HepG2 (cell line): ENCODE measurements around the gene ST3GAL2. TPM values are rescaled to one million over a fixed set of nuclear protein-coding genes. Genes with fewer than 3 reads are reported as not detected.

ENCODE experiments used
- ATAC-seq: fragments of 200-7000 bp; cut with Tn5 transposase; 3 replicates; pipeline ENCODE4 v1.9.1; 2020; ENCODE audit warnings: mild to moderate bottlenecking, moderate library complexity
- BruUV-seq: library from RNA; stranded (reverse); fragments of 400-500 nt; replicated peaks from 2 replicates; lab custom pipeline; 2021; lab: Mats Ljungman, UMichigan
- CTCF ChIA-PET: fragments of 300-600 bp; formaldehyde crosslinking; extraction: SDS; loops from one replicate; lab custom pipeline; 2021; ENCODE audit warnings: low total read pairs, inconsistent platforms, low intra/inter-chr PET ratio; lab: Yijun Ruan, JAX
- POLR2A ChIA-PET: fragments of 350-600 bp; sonication (Branson Sonifier 250); formaldehyde crosslinking; loops from one replicate; lab custom pipeline; 2020; ENCODE audit warnings: antibody characterized with exemption, inconsistent platforms; lab: Yijun Ruan, JAX
- DNase-seq: peaks from one replicate; pipeline ENCODE4 v3.0.0-alpha.2; 2015; ENCODE audit warnings: low spot score
- FAIRE-seq: peaks from 3 replicates; lab custom pipeline; 2011; peaks lifted over from hg19 to GRCh38; lab: Jason Lieb, UNC
- H2AFZ ChIP-seq: one replicate; pipeline ENCODE4 v1.6.1; 2011; ENCODE audit warnings: low read length, inconsistent platforms
- H3K27ac ChIP-seq: fragments of 300-600 bp; 3 replicates; pipeline ENCODE4 v1.8.0; 2011; ENCODE audit warnings: mixed run types, mild to moderate bottlenecking, mixed read lengths, low read length, inconsistent platforms; ENCODE audit not compliant: insufficient read depth; ENCODE audit errors: extremely low read length
- H3K27me3 ChIP-seq, 2 experiments: fragments of 200-600 bp in 1 of 2; 2 replicates in 1 of 2; 3 replicates in 1 of 2; pipeline versions ENCODE4 v1.6.0 to v1.8.0; 2011; ENCODE audit warnings: low read length in 2 of 2, mild to moderate bottlenecking in 2 of 2, moderate library complexity in 2 of 2, inconsistent platforms in 1 of 2; ENCODE audit not compliant: insufficient read depth in 2 of 2, control insufficient read depth in 1 of 2
- H3K36me3 ChIP-seq, 2 experiments: fragments of 200-600 bp in 1 of 2; replicated peaks in 1 of 2; 2 replicates in 1 of 2; 3 replicates in 1 of 2; pipeline versions ENCODE4 v1.5.1 to v1.8.0; 2011; ENCODE audit warnings: low read length in 2 of 2, inconsistent platforms in 1 of 2; ENCODE audit not compliant: insufficient read depth in 2 of 2, control insufficient read depth in 1 of 2
- H3K4me1 ChIP-seq: 2 replicates; pipeline ENCODE4 v1.5.1; 2012; ENCODE audit warnings: low read length, inconsistent platforms; ENCODE audit not compliant: insufficient read depth
- H3K4me2 ChIP-seq: 2 replicates; pipeline ENCODE4 v1.6.0; 2011; ENCODE audit warnings: low read depth, low read length, inconsistent platforms
- H3K4me3 ChIP-seq, 3 experiments: fragments of 200-600 bp in 1 of 3; sonication (generic), shearing (Covaris generic) in 1 of 3; replicated peaks in 1 of 3; 2 replicates each; pipeline ENCODE4 v1.5.1; 2011 to 2016; ENCODE audit warnings: low read length in 3 of 3, inconsistent platforms in 2 of 3, low read depth in 2 of 3, mild to moderate bottlenecking in 2 of 3, control low read depth in 1 of 3, mixed read lengths in 1 of 3; ENCODE audit not compliant: insufficient read depth in 1 of 3
- H3K79me2 ChIP-seq: one replicate; pipeline ENCODE4 v1.6.1; 2011; ENCODE audit warnings: low read length, inconsistent platforms; ENCODE audit not compliant: insufficient read depth
- H3K9ac ChIP-seq: 2 replicates; pipeline ENCODE4 v1.6.0; 2011; ENCODE audit warnings: mild to moderate bottlenecking, low read depth, low read length, inconsistent platforms; ENCODE audit not compliant: insufficient read depth
- H3K9me3 ChIP-seq: 2 replicates; pipeline ENCODE4 v1.5.1; 2012; ENCODE audit warnings: mild to moderate bottlenecking, low read length
- H4K20me1 ChIP-seq: 2 replicates; pipeline ENCODE4 v1.6.0; 2011; ENCODE audit warnings: inconsistent platforms, mild to moderate bottlenecking, low read length, moderate library complexity; ENCODE audit not compliant: insufficient read depth
- BCL3 ChIP-seq: sonication (generic); formaldehyde crosslinking; IDR thresholded peaks from 2 replicates; pipeline ENCODE4 v1.5.1; 2020; ENCODE audit warnings: mild to moderate bottlenecking, missing genetic modification reagents, moderate library complexity
- E2F2 ChIP-seq: sonication (generic); formaldehyde crosslinking; IDR thresholded peaks from 2 replicates; pipeline ENCODE4 v1.4.0; 2020; ENCODE audit warnings: missing genetic modification reagents, borderline replicate concordance
- KAT2B ChIP-seq: fragments of 150-350 bp; IDR thresholded peaks from 2 replicates; pipeline ENCODE4 v1.6.1; 2014; ENCODE audit warnings: low read depth, low read length, borderline replicate concordance
- PHF5A ChIP-seq: IDR thresholded peaks from one replicate; pipeline ENCODE4 v1.6.1; 2018; ENCODE audit warnings: low read depth, missing genetic modification reagents; ENCODE audit not compliant: unreplicated experiment
- SMARCC2 ChIP-seq: fragments of 450-650 bp; IDR thresholded peaks from 2 replicates; pipeline ENCODE4 v1.6.1; 2017; ENCODE audit warnings: antibody characterized with exemption, mild to moderate bottlenecking
- ZHX1 ChIP-seq: sonication (generic); formaldehyde crosslinking; IDR thresholded peaks from 2 replicates; pipeline ENCODE4 v1.8.1; 2022; ENCODE audit warnings: low read depth, mild to moderate bottlenecking, missing genetic modification reagents
- ZNF329 ChIP-seq: sonication (generic); formaldehyde crosslinking; IDR thresholded peaks from 2 replicates; pipeline ENCODE4 v1.9.0; 2021; ENCODE audit warnings: low read depth, mild to moderate bottlenecking, missing genetic modification reagents
- WGBS: methylation state at CpG from one replicate; pipeline ENCODE4 v1.1.6; 2017; ENCODE audit warnings: low lambda C conversion rate; 5-methylcytosine and 5-hydroxymethylcytosine counted together
- in situ Hi-C: cut with HindIII; loops from 2 replicates; pipeline ENCODE4 v1.10.0; 2017; ENCODE audit warnings: low pct_unique_long_range_greater_than_20kb; ENCODE audit not compliant: extremely low pct_ligation_motif_present
- intact Hi-C: fragments of 100-400 bp; cut with micrococcal nuclease; formaldehyde crosslinking; loops from one replicate; pipeline ENCODE4 v1.10.0; 2022; ENCODE audit not compliant: unreplicated experiment
- polyA plus RNA-seq, 8 experiments: library from polyadenylated mRNA; depleted of rRNA in 3 of 8; stranded (reverse) in 7 of 8; unstranded in 1 of 8; fragments of >200 nt; fragmentation: Illumina TruSeq in 4 of 8; extraction: Trizol in 4 of 8; gene quantifications; 2 replicates each; pipeline versions ENCODE4 v1.2.1 to v1.2.3, GENCODE V29; 2011 to 2016; ENCODE audit warnings: low read depth in 4 of 8, missing spikeins in 1 of 8, mixed read lengths in 1 of 8; ENCODE audit not compliant: insufficient read depth in 1 of 8
- total RNA-seq, 5 experiments: library from RNA; depleted of rRNA; stranded (reverse); fragments of >200 nt; fragmentation: Illumina TruSeq; extraction: Trizol; gene quantifications; 2 replicates each; pipeline ENCODE4 v1.2.3, GENCODE V29; 2016; ENCODE audit warnings: low read depth in 1 of 5

ST3GAL2 gene
- total and polyA plus RNA-seq, 2 of the 13 experiments (the other 11 are each of a cell fraction or from before 2014, with no cell fraction given), result 16.3 to 24.9 TPM

GRCh38 chr16:70483426-70483825, 44.5 kb upstream of the ST3GAL2 start:
- H3K4me3 ChIP-seq, result no peak overlapping the region
- ATAC-seq (no peak), FAIRE-seq (no peak), DNase-seq (no peak)
- no peaks in the 10 kb centered on the region for H3K27me3 ChIP-seq
- H3K27ac ChIP-seq, result no peak overlapping the region
- H3K4me2 ChIP-seq, result no peak overlapping the region
- no peak overlapping the region for H3K9ac ChIP-seq
- 87% methylated on average over 5 of the region's 5 CpGs for WGBS
- in situ Hi-C loops (no loop called here), intact Hi-C loops (no loop called here)
- CTCF ChIA-PET, result no interaction called here
- POLR2A ChIA-PET, result interaction anchor here (2.1 kb wide), 1 partner anchor 102 kb away, joined by 6 read pairs; no protein-coding TSS in a partner anchor
- TF ChIP-seq ZNF329 (CRISPR knock-in tag) (no peak), E2F2 (CRISPR knock-in tag) (no peak), PHF5A (CRISPR knock-in tag) (no peak), SMARCC2 (no peak), KAT2B (no peak), BCL3 (CRISPR knock-in tag) (no peak), ZHX1 (CRISPR knock-in tag) (no peak)
- H3K4me1 ChIP-seq, result peaks cover 12% of the 10 kb centered on the region
- H2AFZ ChIP-seq, result no peak overlapping the region
- no peaks in the 10 kb centered on the region for H3K79me2 ChIP-seq
- peaks cover 31 to 57% of the 10 kb centered on the region in 2 experiments for H3K36me3 ChIP-seq
- no peaks in the 10 kb centered on the region for H3K9me3 ChIP-seq
- no TSS peak for BruUV-seq
- no peaks in the 10 kb centered on the region for H4K20me1 ChIP-seq
